K562 (cell line): Measurements from ENCODE around the gene NCCRP1.

Source experiments
- CCAR2 ChIP-seq: fragments of 200-400 bp; formaldehyde crosslinking; IDR thresholded peaks from 2 replicates; pipeline ENCODE4 v1.6.1; 2017; ENCODE audit warnings: mild to moderate bottlenecking, low read depth, low read length
- E2F1 ChIP-seq: sonication (generic); formaldehyde crosslinking; IDR thresholded peaks from 2 replicates; pipeline ENCODE4 v1.8.1; 2023; ENCODE audit warnings: mild to moderate bottlenecking, missing genetic modification reagents, moderate library complexity
- MTA3 ChIP-seq: fragments of 450-650 bp; formaldehyde crosslinking; IDR thresholded peaks from 2 replicates; pipeline ENCODE4 v1.6.1; 2017; ENCODE audit warnings: mild to moderate bottlenecking, borderline replicate concordance
- POLR2A ChIP-seq: fragments of 450-650 bp; conservative IDR thresholded peaks from 2 replicates; pipeline ENCODE4 v1.6.1; 2016
- SAFB2 ChIP-seq: fragments of 200-400 bp; formaldehyde crosslinking; IDR thresholded peaks from 2 replicates; pipeline ENCODE4 v1.6.1; 2018; ENCODE audit warnings: borderline replicate concordance, low read length, low read depth, moderate library complexity; ENCODE audit not compliant: severe bottlenecking
- TEAD4 ChIP-seq, 2 experiments: sonication (generic) in 1 of 2; formaldehyde crosslinking in 1 of 2; IDR thresholded peaks; 2 replicates each; pipeline versions ENCODE4 v1.6.1 to v1.8.0; 2012 to 2022; ENCODE audit warnings: borderline replicate concordance in 1 of 2, inconsistent platforms in 1 of 2, low read length in 1 of 2, mild to moderate bottlenecking in 1 of 2, missing genetic modification reagents in 1 of 2
- ZBTB40 ChIP-seq, 2 experiments: fragments of 450-650 bp in 1 of 2; sonication (generic) in 1 of 2; formaldehyde crosslinking in 1 of 2; IDR thresholded peaks; 2 replicates each; pipeline versions ENCODE4 v1.7.1 to v1.9.0; 2016 to 2022; ENCODE audit warnings: inconsistent platforms in 1 of 2, mild to moderate bottlenecking in 1 of 2, missing genetic modification reagents in 1 of 2
- TF ChIP-seq, protein P1 (sequence below), 3 experiments: IDR thresholded peaks in 2 of 3; conservative IDR thresholded peaks in 1 of 3; 2 replicates each; pipeline ENCODE4 v1.5.1; 2011 to 2012; ENCODE audit warnings: low read length in 3 of 3, mild to moderate bottlenecking in 3 of 3, control low read depth in 2 of 3, improper control_type of control experiment in 1 of 3, inconsistent platforms in 1 of 3, low read depth in 1 of 3, mixed read lengths in 1 of 3, moderate library complexity in 1 of 3; ENCODE audit not compliant: insufficient read depth in 2 of 3
- TF ChIP-seq, protein P2 (sequence below): sonication (generic); formaldehyde crosslinking; IDR thresholded peaks from 2 replicates; pipeline ENCODE4 v1.8.0; 2022; ENCODE audit warnings: mild to moderate bottlenecking, low read depth, missing genetic modification reagents

DNA sequence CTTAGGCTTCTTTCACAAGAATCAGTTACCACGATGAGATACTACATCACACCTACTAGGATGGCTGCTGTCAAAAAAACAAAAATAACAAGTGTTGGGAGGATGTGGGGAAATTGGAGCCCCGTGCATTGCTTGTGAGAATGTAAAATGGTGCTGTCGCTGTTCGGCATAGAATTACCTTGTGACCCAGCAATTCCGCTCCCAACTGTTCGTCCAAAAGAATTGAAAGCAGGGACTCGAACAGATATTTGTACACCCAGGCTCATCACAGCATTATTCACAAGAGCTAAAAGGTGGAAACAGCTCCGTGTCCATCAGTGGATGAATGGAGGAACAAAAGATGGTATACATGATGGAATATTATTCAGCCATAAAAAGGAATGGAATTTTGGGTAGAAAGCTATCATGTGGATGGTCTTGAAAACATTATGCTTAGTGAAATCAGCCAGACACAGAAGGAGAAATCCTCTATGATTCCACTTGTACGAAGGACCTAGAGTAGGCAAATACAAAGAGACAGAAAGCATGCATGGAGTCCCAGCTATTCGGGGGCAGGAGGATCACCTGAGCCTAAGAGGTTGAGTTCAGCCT lies 47.7 kb upstream of the NCCRP1 start:
- TF ChIP-seq, protein P1, sequence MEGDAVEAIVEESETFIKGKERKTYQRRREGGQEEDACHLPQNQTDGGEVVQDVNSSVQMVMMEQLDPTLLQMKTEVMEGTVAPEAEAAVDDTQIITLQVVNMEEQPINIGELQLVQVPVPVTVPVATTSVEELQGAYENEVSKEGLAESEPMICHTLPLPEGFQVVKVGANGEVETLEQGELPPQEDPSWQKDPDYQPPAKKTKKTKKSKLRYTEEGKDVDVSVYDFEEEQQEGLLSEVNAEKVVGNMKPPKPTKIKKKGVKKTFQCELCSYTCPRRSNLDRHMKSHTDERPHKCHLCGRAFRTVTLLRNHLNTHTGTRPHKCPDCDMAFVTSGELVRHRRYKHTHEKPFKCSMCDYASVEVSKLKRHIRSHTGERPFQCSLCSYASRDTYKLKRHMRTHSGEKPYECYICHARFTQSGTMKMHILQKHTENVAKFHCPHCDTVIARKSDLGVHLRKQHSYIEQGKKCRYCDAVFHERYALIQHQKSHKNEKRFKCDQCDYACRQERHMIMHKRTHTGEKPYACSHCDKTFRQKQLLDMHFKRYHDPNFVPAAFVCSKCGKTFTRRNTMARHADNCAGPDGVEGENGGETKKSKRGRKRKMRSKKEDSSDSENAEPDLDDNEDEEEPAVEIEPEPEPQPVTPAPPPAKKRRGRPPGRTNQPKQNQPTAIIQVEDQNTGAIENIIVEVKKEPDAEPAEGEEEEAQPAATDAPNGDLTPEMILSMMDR (IDR thresholded peaks at IDR 0.05 in 2 of 3, conservative IDR thresholded peaks at IDR 0.05 in 1 of 3; ENCODE audit: insufficient read depth in 2 of 3, low read depth in 1 of 3, low read length in 3 of 3), result no peak
- no peak for TF ChIP-seq CCAR2
- TF ChIP-seq POLR2A, result no peak
- no peak for TF ChIP-seq ZBTB40 (IDR thresholded peaks at IDR 0.05)
- TF ChIP-seq ZBTB40 (CRISPR knock-in tag; IDR thresholded peaks at IDR 0.05), result no peak
- TF ChIP-seq, protein P2, sequence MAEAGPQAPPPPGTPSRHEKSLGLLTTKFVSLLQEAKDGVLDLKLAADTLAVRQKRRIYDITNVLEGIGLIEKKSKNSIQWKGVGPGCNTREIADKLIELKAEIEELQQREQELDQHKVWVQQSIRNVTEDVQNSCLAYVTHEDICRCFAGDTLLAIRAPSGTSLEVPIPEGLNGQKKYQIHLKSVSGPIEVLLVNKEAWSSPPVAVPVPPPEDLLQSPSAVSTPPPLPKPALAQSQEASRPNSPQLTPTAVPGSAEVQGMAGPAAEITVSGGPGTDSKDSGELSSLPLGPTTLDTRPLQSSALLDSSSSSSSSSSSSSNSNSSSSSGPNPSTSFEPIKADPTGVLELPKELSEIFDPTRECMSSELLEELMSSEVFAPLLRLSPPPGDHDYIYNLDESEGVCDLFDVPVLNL (CRISPR knock-in tag), result no peak
- no peak for TF ChIP-seq SAFB2
- TF ChIP-seq TEAD4 (IDR thresholded peaks at IDR 0.05; ENCODE audit: low read length), result no peak
- TF ChIP-seq TEAD4 (CRISPR knock-in tag; IDR thresholded peaks at IDR 0.05; ENCODE audit: borderline replicate concordance), result no peak
- no peak for TF ChIP-seq MTA3
- no peak for TF ChIP-seq E2F1 (CRISPR knock-in tag)
